Activated CD8-positive, alpha-beta memory T cell treated with anti-CD3 and anti-CD28 coated beads, Interleukin-2, amount 50 U/mL, for 4 hours (primary cell): Measurements from ENCODE around the gene CD68.

ENCODE experiments used
- DNase-seq: peaks from one replicate; pipeline ENCODE4 v3.0.0-alpha.2; 2020

The CD68 gene

GRCh38 chr17:7579001-7579833, at the start of gene CD68:
TSS of gene CD68 (plus strand) at chr17:7579638. CDS start at chr17:7579678, 40 bp downstream.
- peak; percentile 62 for DNase-seq

DNA sequence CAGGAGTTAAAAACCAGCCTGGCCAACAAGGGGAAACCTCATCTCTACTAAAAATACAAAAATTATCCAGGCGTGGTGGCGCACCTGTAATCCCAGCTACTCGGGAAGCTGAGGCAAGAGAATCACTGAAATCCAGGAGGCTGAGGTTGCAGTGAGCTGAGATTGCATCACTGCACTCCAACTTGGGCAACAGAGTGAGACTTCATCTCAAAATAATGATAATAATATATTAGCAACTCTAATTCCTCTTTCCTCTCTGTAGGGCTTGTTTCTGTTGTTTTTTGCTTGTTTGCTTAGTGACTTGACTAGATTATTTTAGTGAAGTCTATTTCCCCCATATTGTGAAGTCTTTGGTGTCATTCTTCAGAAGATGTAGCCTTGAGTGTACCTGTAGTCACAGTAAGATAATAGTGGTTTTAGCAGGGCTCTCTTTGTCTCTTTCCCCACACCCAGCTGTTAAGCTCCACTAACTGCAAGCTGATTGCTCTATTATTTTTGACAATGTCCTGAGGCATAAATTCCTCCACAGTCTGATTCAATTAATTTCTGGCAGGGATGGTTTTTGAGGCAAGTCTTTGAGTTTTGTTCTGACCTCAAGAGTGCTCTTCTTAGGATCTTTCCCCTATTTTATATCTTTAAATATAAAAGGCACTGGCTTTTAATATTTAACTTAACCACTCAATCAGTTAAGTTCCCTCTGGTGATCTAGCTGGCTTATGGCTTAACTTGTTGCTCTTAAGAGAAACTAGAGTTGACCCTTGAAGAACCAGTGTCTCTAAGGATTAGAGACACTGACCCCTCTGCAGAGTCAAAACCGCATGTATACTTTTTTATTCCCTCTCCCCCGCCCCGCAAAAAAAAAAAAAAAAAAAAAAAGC, 49.2 kb upstream of the CD68 start:
- no peak for DNase-seq

- no peak for DNase-seq
Measured at GRCh38 chr17:7538050-7538449, 41.4 kb upstream of the CD68 start.

GRCh38 chr17:7538891-7539545, 40.4 kb upstream of the CD68 start:
- no peak for DNase-seq

DNA sequence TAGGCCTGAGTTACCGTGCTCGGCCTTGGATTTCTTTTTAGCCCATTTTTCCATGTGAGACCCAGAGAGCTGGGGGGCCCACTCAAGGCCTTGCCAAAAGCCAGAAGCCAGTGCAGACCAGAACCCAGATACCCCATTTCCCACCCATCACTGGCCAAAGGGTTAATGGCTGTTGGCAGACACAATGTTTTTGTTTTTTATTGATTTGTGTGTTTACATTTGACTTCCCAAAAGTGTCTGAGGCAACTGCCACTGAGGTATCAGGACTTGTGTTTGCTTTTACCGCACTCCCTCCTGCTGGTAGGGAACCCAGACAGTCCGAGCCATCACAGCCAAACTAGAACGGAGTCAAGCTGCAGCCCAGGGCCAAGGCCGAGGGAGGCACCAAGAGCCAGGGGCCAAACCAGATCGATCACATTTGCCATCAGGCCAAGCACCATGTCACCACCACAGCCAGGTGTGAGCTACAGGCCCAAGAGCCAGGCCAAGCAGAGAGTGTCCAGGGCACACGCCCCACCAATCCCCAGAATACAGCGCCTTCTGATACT, 38.3 kb upstream of the CD68 start:
- DNase-seq: no peak

DNA sequence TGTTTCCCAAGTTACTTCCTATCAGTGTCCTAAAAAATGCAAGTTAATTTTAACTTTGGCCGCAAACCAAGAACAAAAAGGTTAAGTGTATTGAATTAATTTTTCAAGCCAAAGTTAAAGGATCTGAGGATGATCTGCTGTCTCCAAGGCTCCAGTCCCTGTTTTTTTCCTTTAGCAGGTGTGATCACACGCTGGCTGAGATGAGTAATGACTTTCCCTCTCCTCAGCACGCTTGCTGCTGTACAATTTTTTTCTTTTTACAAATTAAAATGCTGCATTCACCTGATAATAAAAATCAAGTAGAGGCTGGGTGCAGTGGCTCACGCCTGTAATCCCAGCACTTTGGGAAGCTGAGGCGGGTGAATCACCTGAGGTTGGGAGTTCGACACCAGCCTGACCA, 34.5 kb upstream of the CD68 start:
- DNase-seq: no peak

DNA sequence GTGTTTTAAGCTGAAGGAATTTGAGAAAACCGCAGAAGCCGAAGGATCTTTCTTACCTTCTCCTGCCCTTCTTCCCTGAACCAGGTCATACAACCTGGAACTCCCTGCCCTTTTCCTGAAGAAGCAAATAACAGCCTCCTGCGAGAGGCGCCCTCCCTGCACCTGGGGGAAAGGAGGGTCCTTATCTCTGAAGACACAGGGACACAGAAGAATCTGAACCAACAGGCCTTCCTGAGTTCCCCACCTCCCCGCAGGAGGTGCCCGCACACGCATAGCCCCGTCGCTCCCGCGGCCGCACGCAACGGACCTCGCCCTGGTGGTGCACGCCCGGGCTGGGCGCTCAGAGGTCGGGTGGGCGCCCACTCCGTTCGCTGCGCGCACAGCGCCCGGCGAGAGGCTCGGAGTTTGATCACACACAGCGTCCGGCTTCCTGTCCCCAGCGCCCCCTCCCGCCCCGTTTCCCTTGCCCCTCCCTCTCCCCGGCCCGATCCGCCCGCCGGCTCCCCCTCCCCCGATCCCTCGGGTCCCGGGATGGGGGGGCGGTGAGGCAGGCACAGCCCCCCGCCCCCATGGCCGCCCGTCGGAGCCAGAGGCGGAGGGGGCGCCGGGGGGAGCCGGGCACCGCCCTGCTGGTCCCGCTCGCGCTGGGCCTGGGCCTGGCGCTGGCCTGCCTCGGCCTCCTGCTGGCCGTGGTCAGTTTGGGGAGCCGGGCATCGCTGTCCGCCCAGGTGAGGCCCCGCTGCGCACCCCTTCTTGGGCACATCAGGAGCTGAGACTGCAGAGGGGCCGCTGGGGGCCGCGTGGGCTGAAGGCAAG, 30.6 kb upstream of the CD68 start, which contains the start of gene TNFSF12:
TNFSF12 (plus strand) TSS at position 474 of the 816 bp plus-strand sequence; CDS start at position 570, 96 bp downstream.
- peak; percentile 53 for DNase-seq

- DNase-seq: peak; percentile 35
Measured at GRCh38 chr17:7549401-7550055, 29.9 kb upstream of the CD68 start.

DNA sequence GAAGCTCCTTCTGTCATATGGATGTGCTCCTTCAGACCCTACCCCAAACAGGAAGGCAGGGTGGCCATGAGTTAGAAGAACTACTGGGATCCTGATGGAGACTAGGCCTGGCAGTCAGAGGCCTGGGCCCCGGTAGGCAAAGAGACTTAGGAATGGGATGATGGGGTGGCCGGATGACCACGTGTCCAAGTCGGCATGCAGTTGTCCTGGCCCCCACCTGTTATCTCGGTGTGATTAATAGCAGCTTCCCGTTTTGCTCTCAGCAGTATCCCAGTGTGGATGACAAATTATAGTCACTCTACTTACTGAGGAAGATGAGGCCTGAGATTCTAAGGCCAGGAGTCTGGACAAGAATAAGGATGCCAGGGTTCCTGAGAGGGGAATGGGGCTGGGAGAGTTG, 29.1 kb upstream of the CD68 start:
- DNase-seq: no peak

DNA sequence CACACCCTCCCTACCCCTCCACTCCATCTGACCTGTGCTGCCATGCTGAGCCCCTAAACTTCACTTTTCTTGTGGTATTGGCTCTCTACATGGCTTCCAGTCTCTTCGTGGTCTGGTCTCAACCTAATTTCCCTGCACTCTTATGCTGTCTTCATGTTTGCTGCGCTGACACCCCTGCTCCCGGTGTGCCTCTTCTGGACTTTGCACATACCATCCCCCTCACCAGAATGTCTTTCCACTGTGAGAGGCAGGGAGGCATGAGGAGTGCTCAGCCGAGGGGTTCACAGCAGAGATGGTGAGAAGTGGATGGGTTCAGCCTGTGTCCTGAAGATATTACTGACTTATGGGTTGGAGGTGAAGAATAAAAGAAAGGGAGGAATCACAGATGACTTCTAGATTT, 28.0 kb upstream of the CD68 start:
- DNase-seq: no peak

GRCh38 chr17:7552621-7553051, 26.8 kb upstream of the CD68 start:
- DNase-seq: no peak

DNA sequence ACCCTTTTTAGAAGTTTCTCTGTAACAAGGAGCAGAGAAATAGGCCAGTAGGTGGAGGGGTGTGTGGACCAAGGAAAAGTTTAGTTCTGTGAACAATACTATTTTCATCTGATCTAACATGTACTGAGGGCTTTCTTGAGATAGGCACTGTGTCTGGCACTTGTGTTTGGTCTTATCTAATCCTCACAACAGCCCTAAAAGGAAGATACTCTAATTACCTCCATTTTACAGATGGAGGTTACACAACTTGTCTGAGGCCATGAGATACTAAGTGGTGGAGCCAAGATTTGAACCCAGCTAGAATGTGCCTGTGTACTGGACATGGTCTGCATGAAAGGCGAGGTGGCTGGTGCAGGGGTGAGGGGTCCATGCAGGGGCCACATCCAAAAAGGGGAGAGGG, 26.1 kb upstream of the CD68 start:
- DNase-seq: no peak

DNA sequence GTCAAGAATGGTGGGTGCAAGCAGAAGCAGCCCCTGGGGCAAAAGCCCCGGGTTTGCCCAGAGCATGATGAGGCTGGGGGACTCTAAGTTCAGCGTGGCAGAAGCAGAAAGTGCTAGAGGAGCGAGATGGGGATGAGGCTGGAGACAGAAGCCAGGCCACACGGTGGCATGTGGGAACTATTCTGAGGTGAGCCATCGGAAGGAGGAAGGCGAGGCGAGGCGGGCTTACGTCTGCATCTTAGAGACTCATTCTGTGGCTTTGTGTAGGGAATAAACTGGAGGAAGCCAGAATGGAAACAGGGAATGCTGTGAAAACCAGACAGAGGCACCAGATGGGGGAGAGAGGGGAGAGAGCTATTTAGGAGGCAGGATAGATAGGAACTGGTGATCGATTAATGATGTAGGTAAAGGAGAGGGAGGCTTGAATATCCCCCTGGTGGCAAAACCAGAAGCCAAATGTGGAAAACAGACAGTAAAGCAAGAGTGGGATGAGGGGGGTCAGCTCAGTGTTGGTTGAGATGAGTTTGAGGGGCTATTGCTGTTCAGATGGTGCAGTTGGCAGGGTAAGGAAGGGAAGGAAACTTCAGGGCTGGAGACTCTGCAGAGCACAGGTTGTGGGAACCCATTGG, 24.0 kb upstream of the CD68 start:
- DNase-seq: no peak

GRCh38 chr17:7556627-7557026, 22.8 kb upstream of the CD68 start:
- DNase-seq: no peak

DNA sequence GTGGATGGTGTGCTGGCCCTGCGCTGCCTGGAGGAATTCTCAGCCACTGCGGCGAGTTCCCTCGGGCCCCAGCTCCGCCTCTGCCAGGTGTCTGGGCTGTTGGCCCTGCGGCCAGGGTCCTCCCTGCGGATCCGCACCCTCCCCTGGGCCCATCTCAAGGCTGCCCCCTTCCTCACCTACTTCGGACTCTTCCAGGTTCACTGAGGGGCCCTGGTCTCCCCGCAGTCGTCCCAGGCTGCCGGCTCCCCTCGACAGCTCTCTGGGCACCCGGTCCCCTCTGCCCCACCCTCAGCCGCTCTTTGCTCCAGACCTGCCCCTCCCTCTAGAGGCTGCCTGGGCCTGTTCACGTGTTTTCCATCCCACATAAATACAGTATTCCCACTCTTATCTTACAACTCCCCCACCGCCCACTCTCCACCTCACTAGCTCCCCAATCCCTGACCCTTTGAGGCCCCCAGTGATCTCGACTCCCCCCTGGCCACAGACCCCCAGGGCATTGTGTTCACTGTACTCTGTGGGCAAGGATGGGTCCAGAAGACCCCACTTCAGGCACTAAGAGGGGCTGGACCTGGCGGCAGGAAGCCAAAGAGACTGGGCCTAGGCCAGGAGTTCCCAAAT, 22.2 kb upstream of the CD68 start:
- no peak for DNase-seq

DNA sequence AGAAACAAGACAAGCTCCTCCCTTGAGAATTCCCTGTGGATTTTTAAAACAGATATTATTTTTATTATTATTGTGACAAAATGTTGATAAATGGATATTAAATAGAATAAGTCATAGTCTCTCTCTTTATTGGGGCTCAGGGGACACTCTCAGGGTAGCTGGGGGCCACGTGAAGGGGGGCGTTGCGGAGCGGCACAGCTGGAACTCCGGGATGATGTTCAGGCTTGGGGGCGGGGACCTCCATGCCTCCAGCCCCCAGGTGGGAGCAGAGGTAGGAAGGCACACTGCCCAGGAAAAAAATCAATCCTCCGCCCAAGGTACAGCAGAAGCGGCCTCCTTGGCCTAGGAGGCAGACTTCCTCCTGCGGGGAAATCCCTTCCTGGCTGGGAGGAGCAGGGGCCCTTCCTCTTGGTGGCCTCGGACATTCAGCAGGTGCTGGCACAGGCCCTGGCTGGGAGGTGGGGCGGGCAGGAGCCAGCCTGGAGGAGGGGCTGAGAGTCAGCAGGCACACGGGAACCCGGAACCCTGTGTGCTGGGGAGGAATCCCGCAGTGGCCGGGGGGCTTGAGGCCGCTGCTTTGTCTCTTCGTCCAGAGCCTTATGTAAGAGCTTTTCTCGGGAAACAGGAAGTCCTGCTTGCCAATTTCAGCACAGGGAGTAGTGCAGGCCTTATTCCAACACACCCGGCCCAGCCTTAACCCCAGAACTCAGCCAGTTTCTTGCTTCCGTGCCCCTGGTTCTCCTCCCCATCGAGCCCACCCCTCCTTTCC, 21.5 kb upstream of the CD68 start:
- no peak for DNase-seq

DNA sequence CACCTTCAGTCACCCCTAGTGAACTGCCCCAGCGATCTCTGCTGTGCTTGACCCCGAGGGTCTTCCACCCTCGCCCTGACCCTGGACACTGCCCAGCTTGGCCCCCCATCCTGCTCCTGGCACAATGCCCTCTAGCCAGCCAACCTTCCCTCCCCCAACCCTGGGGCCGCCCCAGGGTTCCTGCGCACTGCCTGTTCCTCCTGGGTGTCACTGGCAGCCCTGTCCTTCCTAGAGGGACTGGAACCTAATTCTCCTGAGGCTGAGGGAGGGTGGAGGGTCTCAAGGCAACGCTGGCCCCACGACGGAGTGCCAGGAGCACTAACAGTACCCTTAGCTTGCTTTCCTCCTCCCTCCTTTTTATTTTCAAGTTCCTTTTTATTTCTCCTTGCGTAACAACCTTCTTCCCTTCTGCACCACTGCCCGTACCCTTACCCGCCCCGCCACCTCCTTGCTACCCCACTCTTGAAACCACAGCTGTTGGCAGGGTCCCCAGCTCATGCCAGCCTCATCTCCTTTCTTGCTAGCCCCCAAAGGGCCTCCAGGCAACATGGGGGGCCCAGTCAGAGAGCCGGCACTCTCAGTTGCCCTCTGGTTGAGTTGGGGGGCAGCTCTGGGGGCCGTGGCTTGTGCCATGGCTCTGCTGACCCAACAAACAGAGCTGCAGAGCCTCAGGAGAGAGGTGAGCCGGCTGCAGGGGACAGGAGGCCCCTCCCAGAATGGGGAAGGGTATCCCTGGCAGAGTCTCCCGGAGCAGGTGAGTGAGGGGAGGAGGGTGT, 20.7 kb upstream of the CD68 start, which contains the start of gene TNFSF13:
TNFSF13 (plus strand) TSS at position 207 of the 776 bp plus-strand sequence; CDS start at position 497, 290 bp downstream.
- no peak for DNase-seq

DNA sequence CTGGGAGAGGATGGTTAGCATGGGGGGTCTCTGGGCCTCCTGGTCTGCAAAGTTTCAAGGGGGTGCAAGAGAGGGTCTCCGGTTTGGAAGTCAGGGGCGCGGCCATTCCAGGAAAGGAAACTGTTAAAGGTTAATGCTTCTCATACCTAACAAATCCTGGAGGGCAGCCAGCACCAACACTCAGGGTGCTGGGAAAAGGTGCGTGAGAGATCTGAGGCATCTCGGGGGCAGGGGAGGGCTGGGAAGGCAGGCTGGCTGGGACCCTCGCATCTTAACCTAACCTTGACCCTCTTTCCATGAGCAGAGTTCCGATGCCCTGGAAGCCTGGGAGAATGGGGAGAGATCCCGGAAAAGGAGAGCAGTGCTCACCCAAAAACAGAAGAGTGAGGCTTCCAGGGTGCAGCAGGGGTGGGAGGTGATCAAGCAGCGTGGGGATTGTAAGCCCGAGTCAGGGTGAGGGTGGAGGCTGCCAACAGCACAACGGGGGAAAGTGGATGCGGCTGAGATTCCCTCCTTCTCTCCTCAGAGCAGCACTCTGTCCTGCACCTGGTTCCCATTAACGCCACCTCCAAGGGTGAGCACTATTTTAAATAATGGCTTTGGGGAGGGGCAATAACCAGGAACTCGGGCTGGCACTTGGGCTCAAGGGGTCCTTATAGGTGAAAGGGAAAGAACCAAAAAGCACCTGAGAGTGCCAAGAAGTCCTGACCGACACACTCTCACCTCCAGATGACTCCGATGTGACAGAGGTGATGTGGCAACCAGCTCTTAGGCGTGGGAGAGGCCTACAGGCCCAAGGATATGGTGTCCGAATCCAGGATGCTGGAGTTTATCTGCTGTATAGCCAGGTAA, 19.9 kb upstream of the CD68 start:
- DNase-seq: no peak
